IMR-90 (cell line): ENCODE results near the gene SLC52A1. TPM values are rescaled to one million over a fixed set of nuclear protein-coding genes. Genes with fewer than 3 reads are reported as not detected.
"Not testable (repeated sequence)": the region's sequence is repeated elsewhere in the genome, so short reads cannot be mapped to it uniquely, and the experiment has no call there.

Source experiments
- ATAC-seq: fragments of 200-7000 bp; cut with Tn5 transposase; 2 replicates; pipeline ENCODE4 v1.9.1; 2020; ENCODE audit warnings: low read depth, mild to moderate bottlenecking, moderate library complexity
- BruUV-seq: library from RNA; stranded (reverse); fragments of 400-500 nt; replicated peaks from 2 replicates; lab custom pipeline; 2021; lab: Mats Ljungman, UMichigan
- CTCF ChIA-PET: fragments of 300-600 bp; formaldehyde crosslinking; extraction: SDS; loops from one replicate; lab custom pipeline; 2021; ENCODE audit warnings: antibody characterized with exemption; lab: Yijun Ruan, JAX
- POLR2A ChIA-PET: fragments of 300-600 bp; sonication (Branson Sonifier 250); formaldehyde crosslinking; loops from one replicate; lab custom pipeline; 2022; ENCODE audit warnings: antibody characterized with exemption; ENCODE audit not compliant: unreplicated experiment; lab: Charles Lee
- DNase-seq: peaks from one replicate; pipeline ENCODE4 v3.0.0; 2013
- H2AFZ ChIP-seq: replicated peaks from 2 replicates; pipeline ENCODE3; 2013; ENCODE audit warnings: low read length, mild to moderate bottlenecking; ENCODE audit not compliant: poor library complexity
- H2AK5ac ChIP-seq: 2 replicates; pipeline ENCODE4 v1.6.1; 2013; ENCODE audit warnings: low read depth, low read length, inconsistent platforms
- H2AK9ac ChIP-seq: replicated peaks from 2 replicates; pipeline ENCODE3; 2013; ENCODE audit warnings: mild to moderate bottlenecking, low read depth, low read length, moderate library complexity; ENCODE audit not compliant: poor library complexity
- H2BK120ac ChIP-seq: 2 replicates; pipeline ENCODE4 v1.6.1; 2013; ENCODE audit warnings: low read depth, low read length, inconsistent platforms
- H2BK15ac ChIP-seq: 3 replicates; pipeline ENCODE4 v1.6.1; 2013; ENCODE audit warnings: low read depth, low read length, inconsistent platforms
- H2BK20ac ChIP-seq: 2 replicates; pipeline ENCODE4 v1.6.1; 2013; ENCODE audit warnings: low read depth, mild to moderate bottlenecking, inconsistent platforms, low read length, moderate library complexity
- H2BK5ac ChIP-seq: 2 replicates; pipeline ENCODE4 v1.6.1; 2013; ENCODE audit warnings: mild to moderate bottlenecking, low read depth, low read length, inconsistent platforms; ENCODE audit not compliant: poor library complexity, severe bottlenecking
- H3K14ac ChIP-seq: replicated peaks from 2 replicates; pipeline ENCODE4 v1.6.1; 2013; ENCODE audit warnings: low read depth, low read length, inconsistent platforms
- H3K18ac ChIP-seq: 2 replicates; pipeline ENCODE4 v1.6.1; 2013; ENCODE audit warnings: low read depth, low read length, control low read depth
- H3K23ac ChIP-seq: 2 replicates; pipeline ENCODE4 v1.6.1; 2013; ENCODE audit warnings: low read depth, low read length, inconsistent platforms
- H3K27ac ChIP-seq: 2 replicates; pipeline ENCODE4 v1.5.1; 2013; ENCODE audit warnings: mild to moderate bottlenecking, control low read depth, low read length; ENCODE audit not compliant: insufficient read depth
- H3K27me3 ChIP-seq: 2 replicates; pipeline ENCODE4 v1.6.1; 2013; ENCODE audit warnings: low read length; ENCODE audit not compliant: control insufficient read depth, insufficient read depth
- H3K36me3 ChIP-seq: 2 replicates; pipeline ENCODE4 v1.6.1; 2013; ENCODE audit warnings: low read length, mixed read lengths; ENCODE audit not compliant: control insufficient read depth, insufficient read depth
- H3K4ac ChIP-seq: 2 replicates; pipeline ENCODE4 v1.6.1; 2013; ENCODE audit warnings: low read depth, low read length, inconsistent platforms
- H3K4me1 ChIP-seq: 2 replicates; pipeline ENCODE4 v1.6.1; 2013; ENCODE audit warnings: low read length, mixed read lengths; ENCODE audit not compliant: control insufficient read depth, insufficient read depth
- H3K4me2 ChIP-seq: 2 replicates; pipeline ENCODE4 v1.6.1; 2013; ENCODE audit warnings: low read depth, mild to moderate bottlenecking, control low read depth, low read length, moderate library complexity
- H3K4me3 ChIP-seq: 2 replicates; pipeline ENCODE4 v1.5.1; 2013; ENCODE audit warnings: low read depth, mild to moderate bottlenecking, control low read depth, low read length, moderate library complexity; ENCODE audit not compliant: insufficient read depth
- H3K56ac ChIP-seq: 2 replicates; pipeline ENCODE4 v1.6.1; 2013; ENCODE audit warnings: low read length, inconsistent platforms; ENCODE audit not compliant: insufficient read depth; ENCODE audit errors: extremely low read depth
- H3K79me1 ChIP-seq, 2 experiments: 2 replicates each; pipeline ENCODE4 v1.6.1; 2013; ENCODE audit warnings: low read length in 2 of 2, inconsistent platforms in 1 of 2, low read depth in 1 of 2
- H3K9ac ChIP-seq: 2 replicates; pipeline ENCODE4 v1.6.1; 2013; ENCODE audit warnings: low read depth, low read length, control low read depth
- H3K9me1 ChIP-seq: 2 replicates; pipeline ENCODE4 v1.6.1; 2013; ENCODE audit warnings: low read length, inconsistent platforms; ENCODE audit not compliant: insufficient read depth
- H3K9me3 ChIP-seq: 2 replicates; pipeline ENCODE4 v1.6.1; 2013; ENCODE audit warnings: low read length; ENCODE audit not compliant: control insufficient read depth, insufficient read depth
- H4K20me1 ChIP-seq: 2 replicates; pipeline ENCODE4 v1.6.1; 2013; ENCODE audit warnings: low read length, inconsistent platforms; ENCODE audit not compliant: insufficient read depth
- H4K5ac ChIP-seq: 2 replicates; pipeline ENCODE4 v1.6.1; 2013; ENCODE audit warnings: mild to moderate bottlenecking, low read depth, low read length, control low read depth
- H4K8ac ChIP-seq, 2 experiments: 2 replicates each; pipeline ENCODE4 v1.6.1; 2013; ENCODE audit warnings: low read depth in 2 of 2, low read length in 2 of 2, control low read depth in 1 of 2, inconsistent platforms in 1 of 2
- H4K91ac ChIP-seq: 2 replicates; pipeline ENCODE4 v1.6.1; 2013; ENCODE audit warnings: low read depth, low read length, inconsistent platforms; ENCODE audit not compliant: insufficient read depth
- WGBS, 2 experiments: methylation state at CpG; one replicate each; pipeline versions ENCODE4 v1.1.5 to v1.1.7; 2013; ENCODE audit warnings: missing lambda C conversion rate in 2 of 2; ENCODE audit not compliant: insufficient read length in 1 of 2; ENCODE audit errors: extremely low coverage in 2 of 2; 5-methylcytosine and 5-hydroxymethylcytosine counted together
- dilution Hi-C: fragments of 300-500 bp; cut with HindIII; formaldehyde crosslinking; loops from one replicate; pipeline ENCODE4 v1.14.3; 2018; ENCODE audit warnings: low sequenced_read_pairs; ENCODE audit not compliant: unreplicated experiment
- in situ Hi-C: fragments of 300-500 bp; cut with MboI; formaldehyde crosslinking; loops from 3 replicates; pipeline ENCODE4 v1.14.3; 2019; ENCODE audit warnings: low sequenced_read_pairs, inconsistent platforms, mixed read lengths
- intact Hi-C: fragments of 100-400 bp; cut with micrococcal nuclease; formaldehyde crosslinking; loops from 2 replicates; pipeline ENCODE4 v1.10.0; 2022
- polyA plus RNA-seq, 3 experiments: library from polyadenylated mRNA; depleted of rRNA; stranded (reverse); fragments of >200 nt; gene quantifications; 2 replicates each; pipeline ENCODE4 v1.2.3, GENCODE V29; 2012; ENCODE audit warnings: low replicate concordance in 1 of 3
- total RNA-seq: library from RNA; depleted of rRNA; stranded (reverse); fragments of >200 nt; gene quantifications from 2 replicates; pipeline ENCODE4 v1.2.3, GENCODE V29; 2012

The SLC52A1 gene
- total and polyA plus RNA-seq, 2 of the 4 experiments (the other 2 are of a cell fraction) = not detected

DNA sequence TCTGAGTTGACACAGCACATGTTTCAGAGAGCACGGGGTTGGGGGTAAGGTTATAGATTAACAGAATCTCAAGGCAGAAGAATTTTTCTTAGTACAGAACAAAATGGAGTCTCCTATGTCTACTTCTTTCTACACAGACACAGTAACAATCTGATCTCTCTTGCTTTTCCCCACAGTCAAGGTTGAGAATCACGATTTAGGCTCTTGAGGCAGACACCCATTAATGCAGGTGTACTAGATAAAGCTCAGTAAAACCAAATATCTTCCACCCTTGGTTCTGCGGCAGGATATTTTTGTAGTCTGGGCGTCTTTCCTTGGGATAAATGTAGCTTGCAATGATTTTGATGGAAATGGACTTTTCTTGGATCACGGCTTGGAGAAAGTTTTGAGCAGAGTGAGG, 40.2 kb upstream of the SLC52A1 start:
- H3K23ac ChIP-seq, H4K20me1 ChIP-seq, H3K18ac ChIP-seq, H3K4ac ChIP-seq, H3K14ac ChIP-seq, H3K4me2 ChIP-seq, BruUV-seq, dilution Hi-C loops, H4K5ac ChIP-seq, POLR2A ChIA-PET, H2BK20ac ChIP-seq, H3K9me3 ChIP-seq, H3K9me1 ChIP-seq, H4K91ac ChIP-seq, H3K4me3 ChIP-seq, DNase-seq, H2BK15ac ChIP-seq, H3K56ac ChIP-seq, H3K4me1 ChIP-seq, H2BK5ac ChIP-seq, H3K9ac ChIP-seq, H2AFZ ChIP-seq, H2AK5ac ChIP-seq, H2BK120ac ChIP-seq, H3K27me3 ChIP-seq, H2AK9ac ChIP-seq, H3K27ac ChIP-seq, ATAC-seq, H3K36me3 ChIP-seq, H3K79me1 ChIP-seq, intact Hi-C loops, in situ Hi-C loops, H4K8ac ChIP-seq: not testable (repeated sequence)
- CTCF ChIA-PET = interaction anchor here (0.6 kb wide), 1 partner anchor 1468 kb away, joined by 3 read pairs; no protein-coding TSS in a partner anchor
- no CpG with 5 or more reads among the region's 5 CpGs for WGBS, 2 experiments
